Measurements from ENCODE around the gene CARD19. TPM values are rescaled to one million over a fixed set of nuclear protein-coding genes. Genes with fewer than 3 reads are reported as not detected.

CARD19 gene
- total RNA-seq, 4 donors from 2014 or later = 23.7 to 71.4 (median 40.9) TPM

GRCh38 chr9:93125331-93125894, 29.4 kb downstream of the CARD19 start:
- no peak overlapping the region for H3K27ac ChIP-seq
- no peak overlapping the region for H3K4me3 ChIP-seq
- TF ChIP-seq POLR2A (IDR thresholded peaks at IDR 0.05) = no peak
- TF ChIP-seq, protein P1, sequence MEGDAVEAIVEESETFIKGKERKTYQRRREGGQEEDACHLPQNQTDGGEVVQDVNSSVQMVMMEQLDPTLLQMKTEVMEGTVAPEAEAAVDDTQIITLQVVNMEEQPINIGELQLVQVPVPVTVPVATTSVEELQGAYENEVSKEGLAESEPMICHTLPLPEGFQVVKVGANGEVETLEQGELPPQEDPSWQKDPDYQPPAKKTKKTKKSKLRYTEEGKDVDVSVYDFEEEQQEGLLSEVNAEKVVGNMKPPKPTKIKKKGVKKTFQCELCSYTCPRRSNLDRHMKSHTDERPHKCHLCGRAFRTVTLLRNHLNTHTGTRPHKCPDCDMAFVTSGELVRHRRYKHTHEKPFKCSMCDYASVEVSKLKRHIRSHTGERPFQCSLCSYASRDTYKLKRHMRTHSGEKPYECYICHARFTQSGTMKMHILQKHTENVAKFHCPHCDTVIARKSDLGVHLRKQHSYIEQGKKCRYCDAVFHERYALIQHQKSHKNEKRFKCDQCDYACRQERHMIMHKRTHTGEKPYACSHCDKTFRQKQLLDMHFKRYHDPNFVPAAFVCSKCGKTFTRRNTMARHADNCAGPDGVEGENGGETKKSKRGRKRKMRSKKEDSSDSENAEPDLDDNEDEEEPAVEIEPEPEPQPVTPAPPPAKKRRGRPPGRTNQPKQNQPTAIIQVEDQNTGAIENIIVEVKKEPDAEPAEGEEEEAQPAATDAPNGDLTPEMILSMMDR (IDR thresholded peaks at IDR 0.05) = no peak
- no peaks in the 10 kb centered on the region for H3K9me3 ChIP-seq
- DNase-seq = peak in 1 of 2 donors; percentile 13
- H3K4me1 ChIP-seq = peaks cover 0 to 22% of the 10 kb centered on the region in 2 donors
- H3K36me3 ChIP-seq = no peaks in the 10 kb centered on the region
- H3K27me3 ChIP-seq = no peaks in the 10 kb centered on the region
- intact Hi-C loops (cut with DNase I; ENCODE audit: low total_unique reads) = no loop called here

- peak; percentile 25 to 30 for DNase-seq
- Histone ChIP-seq H3K36me3 (no peaks in the 10 kb centered on the region), H3K27me3 (no peaks in the 10 kb centered on the region), H3K4me1 (peaks cover 0 to 20% of the 10 kb centered on the region in 2 donors), H3K27ac (peak overlapping the region; percentile 81 to 84), H3K9me3 (no peaks in the 10 kb centered on the region), H3K4me3 (peak overlapping the region in 1 of 2 donors; percentile 2)
- intact Hi-C loops (cut with DNase I; ENCODE audit: low total_unique reads) = no loop called here
- TF ChIP-seq, protein P1 (IDR thresholded peaks at IDR 0.05) = no peak
- no peak for TF ChIP-seq POLR2A (IDR thresholded peaks at IDR 0.05)
These were observed 30.2 kb downstream of the CARD19 start for GRCh38 chr9:93126151-93126781.

DNA sequence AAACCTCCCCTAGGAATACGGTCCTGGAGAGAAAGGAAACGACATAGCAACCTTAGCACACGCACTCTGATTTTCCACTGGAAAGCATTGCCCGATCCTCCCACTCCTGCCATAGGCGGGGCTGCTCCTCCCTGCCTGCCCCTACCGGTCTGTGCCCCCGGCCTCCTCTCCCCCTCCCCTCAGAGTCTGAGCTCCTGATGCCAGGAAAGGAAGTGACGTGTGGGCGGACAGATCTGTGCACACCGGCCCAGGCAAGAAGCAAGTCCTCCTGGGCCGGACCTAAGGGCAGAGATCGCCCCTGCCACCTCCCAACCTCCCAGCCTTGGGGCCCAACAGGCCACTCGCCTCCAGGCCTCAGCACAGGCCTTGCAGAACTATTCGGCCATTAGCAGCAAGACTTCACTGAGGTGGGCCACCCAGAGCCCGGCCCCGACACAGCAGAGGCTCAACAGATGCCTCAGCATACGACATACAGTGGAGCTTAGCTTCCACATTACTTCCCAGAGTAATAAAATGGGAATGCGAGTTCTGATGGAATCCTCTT, 30.9 kb downstream of the CARD19 start:
- Histone ChIP-seq H3K27me3 (no peaks in the 10 kb centered on the region), H3K27ac (peak overlapping the region; percentile 81 to 84), H3K36me3 (no peaks in the 10 kb centered on the region), H3K9me3 (no peaks in the 10 kb centered on the region), H3K4me3 (peak overlapping the region in 1 of 2 donors; percentile 2), H3K4me1 (peaks cover 3 to 20% of the 10 kb centered on the region in 2 donors)
- DNase-seq = peak; percentile 63 to 81
- TF ChIP-seq, protein P1 (IDR thresholded peaks at IDR 0.05) = no peak
- TF ChIP-seq POLR2A (IDR thresholded peaks at IDR 0.05) = peak in 1 of 2 donors; percentile 34
- intact Hi-C loops (cut with DNase I; ENCODE audit: low total_unique reads) = no loop called here

GRCh38 chr9:93127395-93127911, 31.4 kb downstream of the CARD19 start:
- TF ChIP-seq POLR2A (IDR thresholded peaks at IDR 0.05) = no peak
- TF ChIP-seq, protein P1 (IDR thresholded peaks at IDR 0.05) = no peak
- intact Hi-C loops (cut with DNase I; ENCODE audit: low total_unique reads) = no loop called here
- Histone ChIP-seq H3K4me3 (no peak overlapping the region), H3K27me3 (no peaks in the 10 kb centered on the region), H3K9me3 (no peaks in the 10 kb centered on the region), H3K27ac (peak overlapping the region; percentile 81 to 84), H3K36me3 (no peaks in the 10 kb centered on the region), H3K4me1 (peaks cover 3 to 20% of the 10 kb centered on the region in 2 donors)
- peak; percentile 20 to 27 for DNase-seq
